Loucy (cell line): Measurements from ENCODE around the gene INSYN1.

ENCODE experiments used
- CTCF ChIP-seq: fragments of 200-600 bp; sonication (generic); conservative IDR thresholded peaks from 2 replicates; pipeline ENCODE4 v1.5.1; 2014; ENCODE audit warnings: mild to moderate bottlenecking, antibody characterized with exemption, low read length
- EZH2phosphoT487 ChIP-seq: fragments of 200-600 bp; IDR thresholded peaks from 2 replicates; pipeline ENCODE4 v1.6.1; 2018; ENCODE audit warnings: antibody characterized with exemption, mild to moderate bottlenecking, moderate library complexity, borderline replicate concordance

GRCh38 chr15:73789521-73790240, 36.5 kb upstream of the INSYN1 start:
- TF ChIP-seq CTCF: no peak
- TF ChIP-seq EZH2phosphoT487: no peak
